ENCODE data around the gene DAAM2. TPM values are rescaled to one million over a fixed set of nuclear protein-coding genes. Genes with fewer than 3 reads are reported as not detected.

DAAM2 gene
- total RNA-seq, 1 donor from 2014 or later: not detected

DNA sequence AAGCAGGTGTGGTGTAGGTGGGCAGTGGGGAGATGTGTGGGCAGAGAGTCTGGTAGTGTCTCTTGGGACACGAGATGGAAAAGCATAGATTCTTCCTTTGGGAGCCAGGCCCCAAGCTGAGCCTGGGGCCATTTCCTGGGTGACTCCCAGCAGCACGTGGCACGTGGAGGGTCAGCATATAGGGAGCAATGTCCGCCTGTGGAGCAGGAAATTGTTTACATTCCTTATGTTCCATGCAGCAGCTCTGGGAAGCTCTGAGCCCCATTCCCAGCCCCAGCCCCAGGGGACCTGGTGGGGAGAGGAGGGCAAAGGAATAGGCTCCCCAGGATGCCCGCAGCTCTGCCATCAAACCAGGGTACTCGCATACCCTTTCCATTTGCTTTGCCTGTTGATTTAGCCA, 57.6 kb downstream of the DAAM2 start:
- intact Hi-C loops (cut with micrococcal nuclease): no loop called here
- TF ChIP-seq, protein P1, sequence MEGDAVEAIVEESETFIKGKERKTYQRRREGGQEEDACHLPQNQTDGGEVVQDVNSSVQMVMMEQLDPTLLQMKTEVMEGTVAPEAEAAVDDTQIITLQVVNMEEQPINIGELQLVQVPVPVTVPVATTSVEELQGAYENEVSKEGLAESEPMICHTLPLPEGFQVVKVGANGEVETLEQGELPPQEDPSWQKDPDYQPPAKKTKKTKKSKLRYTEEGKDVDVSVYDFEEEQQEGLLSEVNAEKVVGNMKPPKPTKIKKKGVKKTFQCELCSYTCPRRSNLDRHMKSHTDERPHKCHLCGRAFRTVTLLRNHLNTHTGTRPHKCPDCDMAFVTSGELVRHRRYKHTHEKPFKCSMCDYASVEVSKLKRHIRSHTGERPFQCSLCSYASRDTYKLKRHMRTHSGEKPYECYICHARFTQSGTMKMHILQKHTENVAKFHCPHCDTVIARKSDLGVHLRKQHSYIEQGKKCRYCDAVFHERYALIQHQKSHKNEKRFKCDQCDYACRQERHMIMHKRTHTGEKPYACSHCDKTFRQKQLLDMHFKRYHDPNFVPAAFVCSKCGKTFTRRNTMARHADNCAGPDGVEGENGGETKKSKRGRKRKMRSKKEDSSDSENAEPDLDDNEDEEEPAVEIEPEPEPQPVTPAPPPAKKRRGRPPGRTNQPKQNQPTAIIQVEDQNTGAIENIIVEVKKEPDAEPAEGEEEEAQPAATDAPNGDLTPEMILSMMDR (IDR thresholded peaks at IDR 0.05): no peak
- CTCF ChIA-PET: no interaction called here
- Mint-ChIP-seq H3K27me3 (peaks cover 4% of the 10 kb centered on the region), H3K4me1 (no peaks in the 10 kb centered on the region), H3K4me3 (no peak overlapping the region), H3K9me3 (no peaks in the 10 kb centered on the region), H3K27ac (no peak overlapping the region), H3K36me3 (ENCODE audit: low read depth) (no peaks in the 10 kb centered on the region)
- no peak for DNase-seq
- no peak for ATAC-seq (ENCODE audit: low read depth)
- POLR2A ChIA-PET: no interaction called here

DNA sequence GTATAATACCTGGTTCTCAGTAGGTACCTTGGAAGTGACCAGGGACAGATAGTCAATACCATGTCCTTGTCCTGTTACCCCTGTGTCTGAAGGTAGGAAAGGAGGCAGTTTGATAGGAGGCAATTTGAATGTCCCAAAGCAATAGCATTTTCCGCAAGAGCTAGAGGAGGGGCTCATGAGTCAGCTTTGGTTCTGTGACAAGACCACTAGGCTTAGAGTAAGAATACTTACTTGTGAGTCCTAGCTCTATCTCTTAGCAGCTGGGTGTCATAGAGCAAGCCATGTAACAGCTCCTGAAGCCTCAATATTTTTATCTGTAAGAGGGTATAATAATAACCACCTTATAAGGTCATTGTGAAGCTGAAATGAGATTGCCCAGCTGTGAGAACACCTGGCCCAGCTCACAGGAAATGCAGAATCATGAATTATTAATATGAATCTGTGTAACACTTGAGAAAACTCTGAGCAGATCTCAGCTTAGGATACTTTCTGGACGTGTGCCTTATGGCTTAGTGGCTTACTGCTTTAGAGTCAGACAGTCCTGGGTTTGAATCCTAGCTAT, 58.6 kb downstream of the DAAM2 start:
- H3K36me3 Mint-ChIP-seq (ENCODE audit: low read depth): no peaks in the 10 kb centered on the region
- no peaks in the 10 kb centered on the region for H3K4me1 Mint-ChIP-seq
- ATAC-seq (ENCODE audit: low read depth) (no peak), DNase-seq (no peak)
- H3K9me3 Mint-ChIP-seq: no peaks in the 10 kb centered on the region
- no peak overlapping the region for H3K27ac Mint-ChIP-seq
- TF ChIP-seq, protein P1 (IDR thresholded peaks at IDR 0.05): no peak
- peaks cover 4% of the 10 kb centered on the region for H3K27me3 Mint-ChIP-seq
- CTCF ChIA-PET: no interaction called here
- intact Hi-C loops (cut with micrococcal nuclease): no loop called here
- no peak overlapping the region for H3K4me3 Mint-ChIP-seq
- POLR2A ChIA-PET: no interaction called here

DNA sequence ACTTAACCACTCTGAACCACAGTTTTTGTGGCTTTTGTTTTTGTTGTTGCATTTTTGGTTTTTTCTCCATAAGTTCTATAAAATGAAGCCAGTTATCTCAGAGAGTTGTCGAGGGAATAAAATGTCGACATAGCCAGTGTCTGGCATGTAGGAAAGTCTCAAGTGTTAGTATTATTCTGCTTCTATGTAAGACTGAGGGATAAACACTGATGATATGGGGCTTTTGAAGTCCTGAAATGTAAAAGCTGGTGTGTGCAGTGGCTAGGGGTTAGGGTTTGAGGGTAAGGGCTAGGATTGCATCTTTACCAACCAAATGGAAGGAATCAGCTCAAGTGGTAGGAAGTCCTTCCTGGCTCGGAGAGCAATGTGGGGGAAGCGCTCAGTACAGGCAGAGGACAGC, 59.2 kb downstream of the DAAM2 start:
- Mint-ChIP-seq H3K27ac (no peak overlapping the region), H3K9me3 (no peaks in the 10 kb centered on the region), H3K27me3 (peaks cover 4% of the 10 kb centered on the region), H3K4me3 (no peak overlapping the region), H3K4me1 (no peaks in the 10 kb centered on the region), H3K36me3 (ENCODE audit: low read depth) (no peaks in the 10 kb centered on the region)
- DNase-seq: no peak
- ChIA-PET CTCF (no interaction called here), POLR2A (no interaction called here)
- TF ChIP-seq, protein P1 (IDR thresholded peaks at IDR 0.05): no peak
- ATAC-seq (ENCODE audit: low read depth): no peak
- intact Hi-C loops (cut with micrococcal nuclease): no loop called here

DNA sequence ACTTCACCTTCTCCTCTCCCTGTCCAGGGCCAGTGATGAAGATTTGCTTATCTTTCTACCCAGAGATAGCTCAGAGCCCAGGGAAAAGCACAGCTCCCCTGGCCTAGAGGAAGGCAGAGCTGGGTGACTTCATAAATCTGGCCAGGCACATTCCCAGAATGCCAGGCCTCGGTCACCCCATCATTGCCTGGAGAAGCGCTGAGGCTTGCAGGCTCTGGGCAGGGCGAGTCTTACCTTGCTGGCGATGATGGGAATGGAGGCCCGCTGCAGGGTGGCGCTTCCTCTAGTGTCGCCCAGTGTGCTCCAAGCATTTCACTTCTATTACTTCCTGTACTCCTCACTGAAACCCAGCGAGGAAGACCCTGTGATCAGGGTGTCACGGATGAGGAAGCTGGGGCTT, 60.1 kb downstream of the DAAM2 start:
- Mint-ChIP-seq H3K4me1 (no peaks in the 10 kb centered on the region), H3K4me3 (no peak overlapping the region), H3K36me3 (ENCODE audit: low read depth) (no peaks in the 10 kb centered on the region), H3K27me3 (peaks cover 7% of the 10 kb centered on the region), H3K9me3 (no peaks in the 10 kb centered on the region), H3K27ac (no peak overlapping the region)
- DNase-seq (no peak), ATAC-seq (ENCODE audit: low read depth) (no peak)
- POLR2A ChIA-PET: no interaction called here
- intact Hi-C loops (cut with micrococcal nuclease): no loop called here
- CTCF ChIA-PET: no interaction called here
- TF ChIP-seq, protein P1 (IDR thresholded peaks at IDR 0.05): no peak

DNA sequence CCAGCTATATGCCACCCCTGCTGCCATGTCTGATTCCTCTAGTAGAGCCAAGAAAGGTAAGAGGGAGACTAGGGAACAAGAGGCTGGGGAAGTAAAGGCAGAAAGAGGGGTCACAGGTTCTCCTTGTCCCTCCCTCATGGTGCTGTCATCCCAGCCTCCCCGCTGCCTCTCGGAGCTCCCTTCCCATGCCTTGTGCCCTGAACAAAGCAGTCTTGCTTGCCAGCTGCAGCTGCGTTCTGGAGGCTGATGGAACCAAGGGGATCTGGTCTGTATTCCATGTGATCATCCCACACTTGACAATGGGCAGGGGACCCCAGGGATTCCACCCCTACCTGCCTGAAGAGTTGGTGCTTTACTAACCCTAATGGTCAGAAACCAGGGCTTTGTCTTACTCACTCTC, 61.4 kb downstream of the DAAM2 start:
- no peak for ATAC-seq (ENCODE audit: low read depth)
- ChIA-PET POLR2A (no interaction called here), CTCF (no interaction called here)
- no peak overlapping the region for H3K27ac Mint-ChIP-seq
- TF ChIP-seq, protein P1 (IDR thresholded peaks at IDR 0.05): no peak
- H3K4me1 Mint-ChIP-seq: no peaks in the 10 kb centered on the region
- DNase-seq: no peak
- no peaks in the 10 kb centered on the region for H3K36me3 Mint-ChIP-seq (ENCODE audit: low read depth)
- intact Hi-C loops (cut with micrococcal nuclease): no loop called here
- peaks cover 5% of the 10 kb centered on the region for H3K27me3 Mint-ChIP-seq
- no peak overlapping the region for H3K4me3 Mint-ChIP-seq
- H3K9me3 Mint-ChIP-seq: no peaks in the 10 kb centered on the region
